Activated naive CD8-positive, alpha-beta T cell treated with anti-CD3 and anti-CD28 coated beads, Interleukin-2, amount 50 U/mL, for 24 hours (primary cell): ENCODE measurements around the gene CUL1.

Source experiments
- ATAC-seq: fragments of 150-1000 bp; cut with Tn5 transposase; one replicate; pipeline ENCODE4 v1.10.0; 2021
- DNase-seq: peaks from one replicate; pipeline ENCODE4 v3.0.0; 2021
- H3K27ac Mint-ChIP-seq: one replicate; pipeline ENCODE4 v1.8.0; 2021; ENCODE audit warnings: mild to moderate bottlenecking, mixed read lengths
- H3K27me3 Mint-ChIP-seq: one replicate; pipeline ENCODE4 v1.8.0; 2021; ENCODE audit warnings: mixed read lengths
- H3K36me3 Mint-ChIP-seq: one replicate; pipeline ENCODE4 v1.8.0; 2021; ENCODE audit warnings: low read depth, mixed read lengths
- H3K4me1 Mint-ChIP-seq: one replicate; pipeline ENCODE4 v1.8.0; 2021; ENCODE audit warnings: mixed read lengths
- H3K4me3 Mint-ChIP-seq: one replicate; pipeline ENCODE4 v1.8.0; 2021; ENCODE audit warnings: mild to moderate bottlenecking, moderate library complexity, mixed read lengths
- H3K9me3 Mint-ChIP-seq: one replicate; pipeline ENCODE4 v1.8.0; 2021; ENCODE audit warnings: mixed read lengths

CUL1 gene

GRCh38 chr7:148719753-148720152 lies 21.1 kb downstream of the CUL1 start:
- ATAC-seq (no peak), DNase-seq (no peak)
- no peak overlapping the region for H3K27ac Mint-ChIP-seq
- H3K27me3 Mint-ChIP-seq, result no peaks in the 10 kb centered on the region
- no peak overlapping the region for H3K4me3 Mint-ChIP-seq
- peaks cover 78% of the 10 kb centered on the region for H3K4me1 Mint-ChIP-seq
- H3K9me3 Mint-ChIP-seq, result no peaks in the 10 kb centered on the region
- H3K36me3 Mint-ChIP-seq, result peaks cover 26% of the 10 kb centered on the region

GRCh38 chr7:148720472-148720871 lies 21.8 kb downstream of the CUL1 start:
- DNase-seq, result no peak
- peaks cover 78% of the 10 kb centered on the region for H3K4me1 Mint-ChIP-seq
- H3K9me3 Mint-ChIP-seq, result no peaks in the 10 kb centered on the region
- ATAC-seq, result no peak
- H3K36me3 Mint-ChIP-seq, result peaks cover 20% of the 10 kb centered on the region
- H3K27me3 Mint-ChIP-seq, result no peaks in the 10 kb centered on the region
- no peak overlapping the region for H3K27ac Mint-ChIP-seq
- no peak overlapping the region for H3K4me3 Mint-ChIP-seq

GRCh38 chr7:148721390-148721789 lies 22.7 kb downstream of the CUL1 start:
- Mint-ChIP-seq H3K36me3 (peaks cover 15% of the 10 kb centered on the region), H3K4me1 (peaks cover 82% of the 10 kb centered on the region), H3K27me3 (no peaks in the 10 kb centered on the region), H3K9me3 (no peaks in the 10 kb centered on the region), H3K27ac (no peak overlapping the region), H3K4me3 (no peak overlapping the region)
- ATAC-seq, result no peak
- DNase-seq, result no peak

GRCh38 chr7:148722340-148723165 lies 23.9 kb downstream of the CUL1 start:
- H3K4me1 Mint-ChIP-seq, result peaks cover 86% of the 10 kb centered on the region
- H3K27ac Mint-ChIP-seq, result peak overlapping the region; percentile 14
- peaks cover 8% of the 10 kb centered on the region for H3K36me3 Mint-ChIP-seq
- no peak overlapping the region for H3K4me3 Mint-ChIP-seq
- H3K9me3 Mint-ChIP-seq, result no peaks in the 10 kb centered on the region
- ATAC-seq (peak; percentile 58), DNase-seq (no peak)
- H3K27me3 Mint-ChIP-seq, result no peaks in the 10 kb centered on the region

GRCh38 chr7:148723166-148723559 lies 24.5 kb downstream of the CUL1 start:
- no peaks in the 10 kb centered on the region for H3K9me3 Mint-ChIP-seq
- H3K27me3 Mint-ChIP-seq, result no peaks in the 10 kb centered on the region
- H3K4me3 Mint-ChIP-seq, result no peak overlapping the region
- H3K36me3 Mint-ChIP-seq, result peaks cover 6% of the 10 kb centered on the region
- DNase-seq, result no peak
- H3K4me1 Mint-ChIP-seq, result peaks cover 86% of the 10 kb centered on the region
- H3K27ac Mint-ChIP-seq, result peak overlapping the region; percentile 14
- ATAC-seq, result peak; percentile 14

GRCh38 chr7:148723846-148724245 lies 25.1 kb downstream of the CUL1 start:
- Mint-ChIP-seq H3K4me1 (peaks cover 83% of the 10 kb centered on the region), H3K27me3 (no peaks in the 10 kb centered on the region), H3K27ac (no peak overlapping the region), H3K9me3 (no peaks in the 10 kb centered on the region), H3K4me3 (no peak overlapping the region), H3K36me3 (peaks cover 6% of the 10 kb centered on the region)
- DNase-seq, result no peak
- ATAC-seq, result no peak

GRCh38 chr7:148726385-148726784 lies 27.7 kb downstream of the CUL1 start:
- Mint-ChIP-seq H3K36me3 (peaks cover 10% of the 10 kb centered on the region), H3K4me3 (no peak overlapping the region), H3K4me1 (peaks cover 70% of the 10 kb centered on the region), H3K9me3 (no peaks in the 10 kb centered on the region), H3K27me3 (no peaks in the 10 kb centered on the region), H3K27ac (no peak overlapping the region)
- no peak for ATAC-seq
- no peak for DNase-seq

- Mint-ChIP-seq H3K27ac (peak overlapping the region; percentile 73), H3K4me1 (peaks cover 57% of the 10 kb centered on the region), H3K9me3 (no peaks in the 10 kb centered on the region), H3K36me3 (peaks cover 15% of the 10 kb centered on the region), H3K27me3 (no peaks in the 10 kb centered on the region), H3K4me3 (no peak overlapping the region)
- DNase-seq (no peak), ATAC-seq (peak; percentile 30)
Measured at GRCh38 chr7:148727501-148728278, 29.0 kb downstream of the CUL1 start.

- Mint-ChIP-seq H3K27ac (no peak overlapping the region), H3K36me3 (peaks cover 31% of the 10 kb centered on the region)
Measured at GRCh38 chr7:148729984-148730733, 31.5 kb downstream of the CUL1 start.

GRCh38 chr7:148732862-148733261 lies 34.2 kb downstream of the CUL1 start:
- Mint-ChIP-seq H3K36me3 (peaks cover 45% of the 10 kb centered on the region), H3K27ac (no peak overlapping the region), H3K4me1 (peaks cover 13% of the 10 kb centered on the region), H3K9me3 (no peaks in the 10 kb centered on the region), H3K27me3 (no peaks in the 10 kb centered on the region), H3K4me3 (no peak overlapping the region)
- DNase-seq (no peak), ATAC-seq (no peak)

More at GRCh38 chr7:148729984-148730733, 31.5 kb downstream of the CUL1 start:
- Mint-ChIP-seq H3K27me3 (no peaks in the 10 kb centered on the region), H3K9me3 (no peaks in the 10 kb centered on the region), H3K4me1 (peaks cover 38% of the 10 kb centered on the region), H3K4me3 (no peak overlapping the region)
- no peak for DNase-seq
- no peak for ATAC-seq

GRCh38 chr7:148733496-148733895 lies 34.8 kb downstream of the CUL1 start:
- no peak for ATAC-seq
- no peaks in the 10 kb centered on the region for H3K27me3 Mint-ChIP-seq
- peaks cover 7% of the 10 kb centered on the region for H3K4me1 Mint-ChIP-seq
- DNase-seq, result no peak
- H3K4me3 Mint-ChIP-seq, result no peak overlapping the region
- peaks cover 49% of the 10 kb centered on the region for H3K36me3 Mint-ChIP-seq
- H3K27ac Mint-ChIP-seq, result no peak overlapping the region
- no peaks in the 10 kb centered on the region for H3K9me3 Mint-ChIP-seq

- Mint-ChIP-seq H3K4me1 (peaks cover 11% of the 10 kb centered on the region), H3K4me3 (no peak overlapping the region), H3K36me3 (peaks cover 65% of the 10 kb centered on the region), H3K9me3 (no peaks in the 10 kb centered on the region), H3K27ac (peak overlapping the region; percentile 15), H3K27me3 (no peaks in the 10 kb centered on the region)
- ATAC-seq (no peak), DNase-seq (no peak)
Measured at GRCh38 chr7:148735141-148735540, 36.4 kb downstream of the CUL1 start.

GRCh38 chr7:148735967-148736366 lies 37.3 kb downstream of the CUL1 start:
- peaks cover 69% of the 10 kb centered on the region for H3K36me3 Mint-ChIP-seq
- H3K27ac Mint-ChIP-seq, result no peak overlapping the region
- no peak for DNase-seq
- ATAC-seq, result no peak
- H3K4me3 Mint-ChIP-seq, result no peak overlapping the region
- peaks cover 11% of the 10 kb centered on the region for H3K4me1 Mint-ChIP-seq
- H3K9me3 Mint-ChIP-seq, result no peaks in the 10 kb centered on the region
- no peaks in the 10 kb centered on the region for H3K27me3 Mint-ChIP-seq

GRCh38 chr7:148738737-148739535 lies 40.2 kb downstream of the CUL1 start:
- Mint-ChIP-seq H3K9me3 (peaks cover 7% of the 10 kb centered on the region), H3K27me3 (no peaks in the 10 kb centered on the region), H3K4me1 (peaks cover 11% of the 10 kb centered on the region), H3K4me3 (no peak overlapping the region), H3K36me3 (peaks cover 73% of the 10 kb centered on the region), H3K27ac (no peak overlapping the region)
- peak; percentile 52 for ATAC-seq
- no peak for DNase-seq
